GM12878 (cell line): ENCODE data around the gene PSMD13. TPM values are rescaled to one million over a fixed set of nuclear protein-coding genes. Genes with fewer than 3 reads are reported as not detected.

Experiments used
- ATAC-seq: fragments of 200-7000 bp; cut with Tn5 transposase; 3 replicates; pipeline ENCODE4 v1.9.1; 2020; ENCODE audit warnings: mild to moderate bottlenecking, moderate library complexity
- BruUV-seq: library from RNA; stranded (reverse); fragments of 400-500 nt; replicated peaks from 2 replicates; lab custom pipeline; 2021; lab: Mats Ljungman, UMichigan
- CTCF ChIA-PET: fragments of 300-600 bp; sonication (Branson Sonifier 250); formaldehyde crosslinking; extraction: SDS; loops from one replicate; lab custom pipeline; 2021; ENCODE audit warnings: inconsistent platforms; lab: Yijun Ruan, JAX
- POLR2A ChIA-PET: fragments of 350-600 bp; formaldehyde crosslinking; extraction: SDS; loops from one replicate; lab custom pipeline; 2021; ENCODE audit warnings: inconsistent platforms; lab: Charles Lee
- RAD21 ChIA-PET: fragments of 300-600 bp; sonication (Branson Sonifier 250); formaldehyde crosslinking; loops from one replicate; lab custom pipeline; 2023; ENCODE audit warnings: antibody characterized with exemption; ENCODE audit not compliant: unreplicated experiment; lab: Charles Lee
- SMC1A ChIA-PET: fragments of 300-600 bp; sonication (Branson Sonifier 250); formaldehyde crosslinking; loops from one replicate; lab custom pipeline; 2023; ENCODE audit not compliant: unreplicated experiment, uncharacterized antibody; lab: Charles Lee
- DNase-seq: peaks from one replicate; pipeline ENCODE4 v3.0.0-alpha.2; 2011; ENCODE audit warnings: low read depth, low spot score
- FAIRE-seq: peaks from 3 replicates; lab custom pipeline; 2011; peaks lifted over from hg19 to GRCh38; lab: Jason Lieb, UNC
- H2AFZ ChIP-seq: 2 replicates; pipeline ENCODE4 v1.6.0; 2011; ENCODE audit warnings: low read depth, low read length, control low read depth; ENCODE audit not compliant: control insufficient read depth
- H3K27ac ChIP-seq: 2 replicates; pipeline ENCODE4 v1.5.1; 2011; ENCODE audit warnings: control low read depth; ENCODE audit not compliant: control insufficient read depth, insufficient read depth
- H3K27me3 ChIP-seq, 2 experiments: replicated peaks in 1 of 2; 2 replicates each; pipeline versions ENCODE4 v1.6.0 to v1.6.1; 2011; ENCODE audit warnings: low read length in 1 of 2; ENCODE audit not compliant: control insufficient read depth in 2 of 2, insufficient read depth in 2 of 2
- H3K36me3 ChIP-seq, 2 experiments: 2 replicates each; pipeline ENCODE4 v1.5.1; 2011; ENCODE audit warnings: low read length in 1 of 2; ENCODE audit not compliant: control insufficient read depth in 2 of 2, insufficient read depth in 2 of 2
- H3K4me1 ChIP-seq: 2 replicates; pipeline ENCODE4 v1.6.1; 2011; ENCODE audit warnings: mild to moderate bottlenecking, low read length, moderate library complexity, mixed read lengths; ENCODE audit not compliant: control insufficient read depth, insufficient read depth
- H3K4me2 ChIP-seq: 2 replicates; pipeline ENCODE4 v1.6.0; 2011; ENCODE audit warnings: control low read depth; ENCODE audit not compliant: control insufficient read depth, insufficient read depth
- H3K4me3 ChIP-seq: fragments of 200-600 bp; sonication (generic); 2 replicates; pipeline ENCODE4 v1.5.1; 2016
- H3K79me2 ChIP-seq: 2 replicates; pipeline ENCODE4 v1.6.0; 2011; ENCODE audit warnings: low read length; ENCODE audit not compliant: control insufficient read depth, insufficient read depth
- H3K9ac ChIP-seq: 2 replicates; pipeline ENCODE4 v1.8.0; 2011; ENCODE audit warnings: low read length, control low read depth, mixed read lengths; ENCODE audit not compliant: control insufficient read depth, insufficient read depth
- H3K9me3 ChIP-seq: replicated peaks from 3 replicates; pipeline ENCODE4 v1.5.1; 2011; ENCODE audit warnings: mild to moderate bottlenecking, low read length; ENCODE audit not compliant: control insufficient read depth, insufficient read depth
- H4K20me1 ChIP-seq: 2 replicates; pipeline ENCODE4 v1.6.0; 2011; ENCODE audit not compliant: control insufficient read depth, insufficient read depth
- ASH2L ChIP-seq: fragments of 300-600, 200-600 bp; sonication (generic); IDR thresholded peaks from 2 replicates; pipeline ENCODE4 v1.6.1; 2017; ENCODE audit warnings: low read depth, mild to moderate bottlenecking, borderline replicate concordance
- BHLHE40 ChIP-seq, 2 experiments: fragments of 450-650 bp in 1 of 2; IDR thresholded peaks; 2 replicates each; pipeline ENCODE4 v1.6.1; 2011 to 2017; ENCODE audit warnings: low read depth in 2 of 2, borderline replicate concordance in 1 of 2, improper control_type of control experiment in 1 of 2, low read length in 1 of 2, mild to moderate bottlenecking in 1 of 2
- CBX3 ChIP-seq: fragments of 200-600 bp; sonication (generic); IDR thresholded peaks from 2 replicates; pipeline ENCODE4 v1.6.1; 2016; ENCODE audit warnings: low read depth, borderline replicate concordance
- CUX1 ChIP-seq: IDR thresholded peaks from 2 replicates; pipeline ENCODE4 v1.6.1; 2012; ENCODE audit warnings: improper control_type of control experiment, low read depth, low read length; ENCODE audit not compliant: insufficient replicate concordance
- IKZF1 ChIP-seq: fragments of 450-650 bp; conservative IDR thresholded peaks from 2 replicates; pipeline ENCODE4 v1.6.1; 2017; ENCODE audit warnings: antibody characterized with exemption, mild to moderate bottlenecking
- MEF2B ChIP-seq: fragments of 450-650 bp; IDR thresholded peaks from 2 replicates; pipeline ENCODE4 v1.6.1; 2018; ENCODE audit warnings: mild to moderate bottlenecking, moderate library complexity; ENCODE audit not compliant: partially characterized antibody, poor library complexity, severe bottlenecking
- POLR2A ChIP-seq: IDR thresholded peaks from 2 replicates; pipeline ENCODE4 v1.6.1; 2011; ENCODE audit warnings: low read depth, mild to moderate bottlenecking, low read length
- POU2F2 ChIP-seq: IDR thresholded peaks from 3 replicates; pipeline ENCODE4 v1.6.1; 2011; ENCODE audit warnings: low read depth, mild to moderate bottlenecking, low read length, borderline replicate concordance
- RAD21 ChIP-seq: IDR thresholded peaks from 2 replicates; pipeline ENCODE4 v1.6.1; 2011; ENCODE audit warnings: mild to moderate bottlenecking, low read depth, low read length, moderate library complexity; ENCODE audit not compliant: insufficient read depth
- RCOR1 ChIP-seq: conservative IDR thresholded peaks from 2 replicates; pipeline ENCODE4 v1.6.1; 2012; ENCODE audit warnings: low read depth, low read length, improper control_type of control experiment
- TARDBP ChIP-seq: IDR thresholded peaks from 2 replicates; pipeline ENCODE4 v1.6.1; 2016; ENCODE audit warnings: borderline replicate concordance
- YY1 ChIP-seq: IDR thresholded peaks from 2 replicates; pipeline ENCODE4 v1.6.1; 2011; ENCODE audit warnings: low read depth, mild to moderate bottlenecking, low read length
- WGBS: methylation state at CpG from one replicate; pipeline ENCODE4 v1.1.6; 2016; ENCODE audit warnings: low lambda C conversion rate; ENCODE audit not compliant: insufficient replicate concordance, insufficient coverage; ENCODE audit errors: missing lambda C conversion rate; 5-methylcytosine and 5-hydroxymethylcytosine counted together
- in situ Hi-C: fragments of 300-500 bp; cut with MboI; formaldehyde crosslinking; loops from 9 replicates; pipeline ENCODE4 v1.14.3; 2018; ENCODE audit warnings: mixed read lengths
- intact Hi-C: fragments of 100-400 bp; cut with micrococcal nuclease; formaldehyde crosslinking; loops from one replicate; pipeline ENCODE4 v1.14.2; 2022; ENCODE audit not compliant: unreplicated experiment
- polyA plus RNA-seq, 11 experiments: library from polyadenylated mRNA; depleted of rRNA in 4 of 11; unstranded in 6 of 11; stranded (reverse) in 5 of 11; fragments of >200 nt; fragmentation: Nextera tagmentation in 4 of 11; fragmentation: Illumina TruSeq in 1 of 11; extraction: Ambion mirVana in 4 of 11; extraction: Trizol in 1 of 11; gene quantifications; 1 replicate in 1 of 11; 2 replicates in 10 of 11; pipeline versions ENCODE4 v1.2.1 to v1.2.3, GENCODE V29; 2011 to 2016; ENCODE audit warnings: inconsistent platforms in 2 of 11, missing spikeins in 2 of 11, low read depth in 1 of 11
- total RNA-seq, 4 experiments: library from RNA; depleted of rRNA in 3 of 4; stranded (reverse); fragments of >200 nt in 3 of 4; fragmentation: Illumina TruSeq in 1 of 4; extraction: Trizol in 1 of 4; gene quantifications; 2 replicates each; pipeline versions ENCODE4 v1.2.1 to v1.2.3, GENCODE V29; 2013 to 2021

Gene PSMD13
- total and polyA plus RNA-seq, 10 of the 15 experiments (the other 5 are each of a cell fraction or from before 2014, with no cell fraction given), result 141 to 303 (median 177) TPM

- 70% methylated on average over 34 of the region's 35 CpGs for WGBS
- RAD21 ChIA-PET, result no interaction called here
- CTCF ChIA-PET, result no interaction called here
Observed at GRCh38 chr11:296171-297050, 59.6 kb downstream of the PSMD13 start.

GRCh38 chr11:297051-297585, 60.3 kb downstream of the PSMD13 start:
- Histone ChIP-seq H2AFZ (no peak overlapping the region), H3K27ac (no peak overlapping the region), H3K9ac (no peak overlapping the region), H3K79me2 (no peaks in the 10 kb centered on the region), H3K4me3 (no peak overlapping the region), H3K36me3 (no peaks in the 10 kb centered on the region), H3K4me2 (no peak overlapping the region), H3K4me1 (no peaks in the 10 kb centered on the region), H4K20me1 (no peaks in the 10 kb centered on the region), H3K27me3 (no peaks in the 10 kb centered on the region; a peak in 1 of 4 replicates), H3K9me3 (no peaks in the 10 kb centered on the region)
- RAD21 ChIA-PET, result no interaction called here
- WGBS, result 73% methylated on average over 13 of the region's 13 CpGs
- CTCF ChIA-PET, result no interaction called here
- POLR2A ChIA-PET, result no interaction called here
- in situ Hi-C loops (no loop called here), intact Hi-C loops (no loop called here)
- DNase-seq (no peak), FAIRE-seq (no peak), ATAC-seq (peak; percentile 11; the same call in 2 of the 3 replicates)
- no TSS peak for BruUV-seq
- SMC1A ChIA-PET, result no interaction called here
- TF ChIP-seq POU2F2 (no peak), CBX3 (no peak), CUX1 (no peak), ASH2L (no peak), YY1 (no peak), MEF2B (no peak), RAD21 (no peak), RCOR1 (no peak)

More at GRCh38 chr11:296171-297050, 59.6 kb downstream of the PSMD13 start:
- no peak overlapping the region for H2AFZ ChIP-seq
- no peak overlapping the region for H3K27ac ChIP-seq
- H3K4me2 ChIP-seq, result no peak overlapping the region
- FAIRE-seq (no peak), DNase-seq (no peak), ATAC-seq (no peak)
- POLR2A ChIA-PET, result no interaction called here
- no peak overlapping the region for H3K4me3 ChIP-seq
- H3K9ac ChIP-seq, result no peak overlapping the region
- SMC1A ChIA-PET, result interaction anchor here (1.5 kb wide), 1 partner anchor 30 kb away, joined by 3 read pairs; no protein-coding TSS in a partner anchor
- no peaks in the 10 kb centered on the region for H3K36me3 ChIP-seq
- H3K79me2 ChIP-seq, result no peaks in the 10 kb centered on the region
- H3K4me1 ChIP-seq, result no peaks in the 10 kb centered on the region
- no peak for TF ChIP-seq TARDBP
- peak; percentile 10 for TF ChIP-seq POLR2A
- no peak for TF ChIP-seq IKZF1
- no peak for TF ChIP-seq ASH2L
- peak in 1 of 2 experiments; percentile 26; a peak in 1 of 4 replicates for TF ChIP-seq BHLHE40 (IDR thresholded peaks at IDR 0.05; ENCODE audit: borderline replicate concordance in 1 of 2, low read depth in 2 of 2, low read length in 1 of 2)
- no peaks in the 10 kb centered on the region for H3K9me3 ChIP-seq
- in situ Hi-C loops, result no loop called here
- intact Hi-C loops, result no loop called here
- no peaks in the 10 kb centered on the region for H4K20me1 ChIP-seq
- no peaks in the 10 kb centered on the region; a peak in 1 of 4 replicates for H3K27me3 ChIP-seq
- BruUV-seq, result no TSS peak
